Measurements from ENCODE around the gene IGSF1. TPM values are rescaled to one million over a fixed set of nuclear protein-coding genes. Genes with fewer than 3 reads are reported as not detected.

IGSF1 gene
- total and polyA plus RNA-seq, 9 donors: 55.6 to 90.7 (median 75.1) TPM

DNA sequence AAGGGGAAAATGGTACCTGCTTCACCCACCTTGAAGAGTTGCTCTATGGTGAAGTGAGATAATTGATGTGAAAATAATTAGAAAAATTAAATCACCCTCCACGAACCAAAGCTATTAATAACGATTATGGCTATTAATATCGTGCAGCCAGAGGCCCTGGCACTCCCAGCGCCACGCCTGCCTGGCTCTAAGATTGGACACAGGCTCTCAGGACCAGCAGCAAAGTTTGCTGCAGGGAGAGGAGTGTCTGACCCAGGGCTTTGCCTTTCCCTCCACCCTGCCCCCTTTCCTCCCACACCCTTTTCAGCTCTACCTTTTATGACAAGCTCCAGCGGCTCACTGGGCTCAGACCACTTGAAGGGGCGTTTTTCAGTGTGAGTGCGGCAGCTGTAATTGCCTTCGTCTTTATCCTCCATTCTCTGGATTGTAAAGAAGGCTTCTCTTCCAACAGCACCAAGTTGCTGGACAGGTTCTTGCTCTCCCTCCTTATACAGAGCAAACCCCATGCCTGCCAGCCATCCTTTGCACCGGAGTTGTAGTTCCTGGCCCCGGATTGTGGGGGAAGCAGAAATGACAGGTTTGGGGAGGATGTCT, 11.5 kb downstream of the IGSF1 start:
- H3K9me3 ChIP-seq (replicated peaks; ENCODE audit: control insufficient read depth, low read depth, low read length): no peaks in the 10 kb centered on the region
- no peaks in the 10 kb centered on the region for H3K4me1 ChIP-seq (ENCODE audit: control insufficient read depth, insufficient read depth, low read length)
- peaks cover 60% of the 10 kb centered on the region for H3K27me3 ChIP-seq (ENCODE audit: control insufficient read depth, insufficient read depth, low read length)
- peak overlapping the region; percentile 28 for H3K4me3 ChIP-seq (ENCODE audit: low read length)
- peak overlapping the region; percentile 20 for H3K27ac ChIP-seq (ENCODE audit: low read length)
- DNase-seq: no peak
- WGBS (ENCODE audit: insufficient coverage): no CpG with 5 or more reads among the region's 11 CpGs
- peaks cover 6% of the 10 kb centered on the region for H3K36me3 ChIP-seq (ENCODE audit: control insufficient read depth, insufficient read depth, low read length)

GRCh38 chrX:131273011-131273410, 16.1 kb downstream of the IGSF1 start:
- 79% methylated on average over 2 of the region's 5 CpGs for WGBS (ENCODE audit: insufficient coverage)
- peaks cover 41% of the 10 kb centered on the region for H3K27me3 ChIP-seq (ENCODE audit: control insufficient read depth, insufficient read depth, low read length)
- peaks cover 6% of the 10 kb centered on the region for H3K36me3 ChIP-seq (ENCODE audit: control insufficient read depth, insufficient read depth, low read length)
- no peak overlapping the region for H3K4me3 ChIP-seq (ENCODE audit: low read length)
- H3K4me1 ChIP-seq (ENCODE audit: control insufficient read depth, insufficient read depth, low read length): no peaks in the 10 kb centered on the region
- no peak overlapping the region for H3K27ac ChIP-seq (ENCODE audit: low read length)
- no peak for DNase-seq
- H3K9me3 ChIP-seq (replicated peaks; ENCODE audit: control insufficient read depth, low read depth, low read length): no peaks in the 10 kb centered on the region

- no peak overlapping the region for H3K27ac ChIP-seq (ENCODE audit: low read length)
- no peak overlapping the region for H3K4me3 ChIP-seq (ENCODE audit: low read length)
- peaks cover 33% of the 10 kb centered on the region for H3K27me3 ChIP-seq (ENCODE audit: control insufficient read depth, insufficient read depth, low read length)
- H3K4me1 ChIP-seq (ENCODE audit: control insufficient read depth, insufficient read depth, low read length): no peaks in the 10 kb centered on the region
- no peak for DNase-seq
- 43% methylated on average over 2 of the region's 3 CpGs for WGBS (ENCODE audit: insufficient coverage)
- no peaks in the 10 kb centered on the region for H3K9me3 ChIP-seq (replicated peaks; ENCODE audit: control insufficient read depth, low read depth, low read length)
- peaks cover 6% of the 10 kb centered on the region for H3K36me3 ChIP-seq (ENCODE audit: control insufficient read depth, insufficient read depth, low read length)
These were observed 17.3 kb downstream of the IGSF1 start for GRCh38 chrX:131271826-131272225.

GRCh38 chrX:131271274-131271673, 17.8 kb downstream of the IGSF1 start:
- Histone ChIP-seq H3K36me3 (ENCODE audit: control insufficient read depth, insufficient read depth, low read length) (peaks cover 6% of the 10 kb centered on the region), H3K4me1 (ENCODE audit: control insufficient read depth, insufficient read depth, low read length) (no peaks in the 10 kb centered on the region), H3K27ac (ENCODE audit: low read length) (no peak overlapping the region), H3K27me3 (ENCODE audit: control insufficient read depth, insufficient read depth, low read length) (peaks cover 27% of the 10 kb centered on the region), H3K9me3 (replicated peaks; ENCODE audit: control insufficient read depth, low read depth, low read length) (no peaks in the 10 kb centered on the region), H3K4me3 (ENCODE audit: low read length) (no peak overlapping the region)
- no CpG with 5 or more reads among the region's 3 CpGs for whole genome bisulfite sequencing (ENCODE audit: insufficient coverage)
- no peak for DNase-seq

DNA sequence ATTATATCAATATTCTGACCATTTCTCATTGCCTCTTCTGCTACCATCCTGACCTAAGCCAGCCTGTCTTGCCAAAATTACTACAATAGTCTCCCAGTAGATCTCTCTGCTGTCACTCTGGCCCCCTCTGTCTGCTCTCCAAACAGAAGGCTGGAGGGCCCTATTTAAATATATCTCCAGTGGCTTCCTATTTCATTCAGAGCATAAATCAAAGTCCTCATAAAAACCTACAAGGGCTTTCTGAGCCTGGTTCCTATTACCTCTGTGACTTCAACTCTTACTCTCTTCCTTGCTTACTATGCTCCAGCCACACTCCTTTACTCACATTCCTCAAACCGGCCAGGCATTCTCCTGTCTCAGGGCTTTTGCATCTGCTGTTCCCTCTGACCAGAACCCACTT, 19.0 kb downstream of the IGSF1 start:
- no peak overlapping the region for H3K27ac ChIP-seq (ENCODE audit: low read length)
- no peaks in the 10 kb centered on the region for H3K36me3 ChIP-seq (ENCODE audit: control insufficient read depth, insufficient read depth, low read length)
- DNase-seq: no peak
- peaks cover 19% of the 10 kb centered on the region for H3K27me3 ChIP-seq (ENCODE audit: control insufficient read depth, insufficient read depth, low read length)
- H3K9me3 ChIP-seq (replicated peaks; ENCODE audit: control insufficient read depth, low read depth, low read length): no peaks in the 10 kb centered on the region
- H3K4me1 ChIP-seq (ENCODE audit: control insufficient read depth, insufficient read depth, low read length): no peaks in the 10 kb centered on the region
- H3K4me3 ChIP-seq (ENCODE audit: low read length): no peak overlapping the region
- WGBS (ENCODE audit: insufficient coverage): 0% methylated on average over 1 of the region's 1 CpG

- H3K27me3 ChIP-seq (ENCODE audit: control insufficient read depth, insufficient read depth, low read length): peaks cover 7% of the 10 kb centered on the region
- H3K9me3 ChIP-seq (replicated peaks; ENCODE audit: control insufficient read depth, low read depth, low read length): no peaks in the 10 kb centered on the region
- H3K27ac ChIP-seq (ENCODE audit: low read length): no peak overlapping the region
- no peak for DNase-seq
- H3K36me3 ChIP-seq (ENCODE audit: control insufficient read depth, insufficient read depth, low read length): no peaks in the 10 kb centered on the region
- 76% methylated on average over 2 of the region's 7 CpGs for WGBS (ENCODE audit: insufficient coverage)
- H3K4me1 ChIP-seq (ENCODE audit: control insufficient read depth, insufficient read depth, low read length): no peaks in the 10 kb centered on the region
- H3K4me3 ChIP-seq (ENCODE audit: low read length): no peak overlapping the region
These were observed 24.4 kb downstream of the IGSF1 start for GRCh38 chrX:131264665-131265064.

DNA sequence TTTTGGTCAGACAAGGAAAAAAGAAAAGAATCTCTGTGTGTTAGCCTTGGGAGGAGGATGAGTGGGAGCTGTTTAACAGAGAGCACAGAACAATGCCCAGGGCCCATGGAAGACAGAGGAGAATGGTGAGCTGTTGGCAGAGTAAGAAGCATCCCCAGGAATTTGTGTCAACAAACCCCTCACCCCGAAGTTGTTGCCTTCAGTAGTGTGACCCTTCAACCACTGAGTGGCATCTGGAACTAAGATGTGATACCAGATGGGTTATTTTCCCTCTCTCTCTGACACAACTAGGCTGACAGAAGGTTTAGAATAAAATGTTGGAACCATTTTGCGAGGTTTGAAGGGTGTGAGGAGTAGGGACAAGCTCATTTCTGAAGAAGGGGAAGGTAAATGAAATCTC, 25.1 kb downstream of the IGSF1 start:
- H3K27ac ChIP-seq (ENCODE audit: low read length): no peak overlapping the region
- H3K27me3 ChIP-seq (ENCODE audit: control insufficient read depth, insufficient read depth, low read length): peaks cover 10% of the 10 kb centered on the region
- no CpG with 5 or more reads among the region's 2 CpGs for WGBS (ENCODE audit: insufficient coverage)
- H3K9me3 ChIP-seq (replicated peaks; ENCODE audit: control insufficient read depth, low read depth, low read length): no peaks in the 10 kb centered on the region
- DNase-seq: no peak
- no peak overlapping the region for H3K4me3 ChIP-seq (ENCODE audit: low read length)
- no peaks in the 10 kb centered on the region for H3K4me1 ChIP-seq (ENCODE audit: control insufficient read depth, insufficient read depth, low read length)
- H3K36me3 ChIP-seq (ENCODE audit: control insufficient read depth, insufficient read depth, low read length): no peaks in the 10 kb centered on the region

- H3K27me3 ChIP-seq (ENCODE audit: control insufficient read depth, insufficient read depth, low read length): peaks cover 10% of the 10 kb centered on the region
- WGBS (ENCODE audit: insufficient coverage): 61% methylated on average over 6 of the region's 13 CpGs
- no peak for DNase-seq
These were observed 26.1 kb downstream of the IGSF1 start for GRCh38 chrX:131262738-131263679.

DNA sequence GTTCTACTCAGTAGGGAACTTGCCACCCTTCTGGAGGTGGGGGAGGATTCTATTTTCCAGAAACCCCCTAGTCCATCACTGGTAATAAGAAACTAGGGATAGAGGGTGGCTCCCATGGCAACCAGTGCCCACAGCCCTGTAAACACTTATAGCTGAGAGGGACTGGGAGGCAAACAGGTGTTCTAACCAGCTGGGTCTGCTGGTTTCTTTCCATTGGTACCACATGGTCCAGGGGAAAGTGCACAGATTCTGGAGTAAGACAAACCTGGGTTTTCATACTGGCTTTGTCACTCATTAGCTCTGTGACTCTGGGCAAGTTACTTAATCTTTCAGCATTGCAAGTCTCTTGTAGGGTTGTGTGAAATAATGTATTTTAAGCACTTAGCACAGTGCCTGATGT, 26.9 kb downstream of the IGSF1 start:
- peaks cover 10% of the 10 kb centered on the region for H3K27me3 ChIP-seq (ENCODE audit: control insufficient read depth, insufficient read depth, low read length)

More at GRCh38 chrX:131262738-131263679, 26.1 kb downstream of the IGSF1 start:
- no peak overlapping the region for H3K4me3 ChIP-seq (ENCODE audit: low read length)
- no peak overlapping the region for H3K27ac ChIP-seq (ENCODE audit: low read length)
- no peaks in the 10 kb centered on the region for H3K4me1 ChIP-seq (ENCODE audit: control insufficient read depth, insufficient read depth, low read length)
- H3K9me3 ChIP-seq (replicated peaks; ENCODE audit: control insufficient read depth, low read depth, low read length): no peaks in the 10 kb centered on the region
- no peaks in the 10 kb centered on the region for H3K36me3 ChIP-seq (ENCODE audit: control insufficient read depth, insufficient read depth, low read length)

DNA sequence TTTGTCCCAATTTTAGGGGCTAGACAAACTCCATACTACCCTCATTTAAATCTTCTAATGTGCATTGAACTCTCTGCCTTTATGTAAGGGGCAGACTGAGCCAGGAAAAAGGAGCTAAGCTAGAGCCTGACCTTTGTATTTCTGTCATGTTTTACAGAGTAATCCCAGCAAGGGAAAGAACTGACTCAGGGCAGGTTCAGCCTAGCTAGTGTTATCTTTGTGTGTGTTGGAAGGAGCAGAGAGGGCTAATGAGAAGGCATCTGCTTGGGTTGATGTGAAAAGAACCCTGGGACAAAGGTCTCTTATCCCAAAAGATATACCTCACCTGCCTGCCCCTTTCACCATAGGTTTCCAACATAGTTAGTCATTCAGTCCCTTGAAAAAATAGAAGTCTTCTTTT, 31.7 kb downstream of the IGSF1 start:
- H3K27ac ChIP-seq (ENCODE audit: low read length): no peak overlapping the region
- H3K9me3 ChIP-seq (replicated peaks; ENCODE audit: control insufficient read depth, low read depth, low read length): no peaks in the 10 kb centered on the region
- H3K36me3 ChIP-seq (ENCODE audit: control insufficient read depth, insufficient read depth, low read length): no peaks in the 10 kb centered on the region
- no peak for DNase-seq
- H3K4me1 ChIP-seq (ENCODE audit: control insufficient read depth, insufficient read depth, low read length): no peaks in the 10 kb centered on the region
- H3K4me3 ChIP-seq (ENCODE audit: low read length): no peak overlapping the region
- peaks cover 3% of the 10 kb centered on the region for H3K27me3 ChIP-seq (ENCODE audit: control insufficient read depth, insufficient read depth, low read length)

More for the DNA sequence above, 26.9 kb downstream of the IGSF1 start:
- H3K36me3 ChIP-seq (ENCODE audit: control insufficient read depth, insufficient read depth, low read length): no peaks in the 10 kb centered on the region
- no peak overlapping the region for H3K27ac ChIP-seq (ENCODE audit: low read length)
- DNase-seq: peak; percentile 1
- no peaks in the 10 kb centered on the region for H3K4me1 ChIP-seq (ENCODE audit: control insufficient read depth, insufficient read depth, low read length)
- no peaks in the 10 kb centered on the region for H3K9me3 ChIP-seq (replicated peaks; ENCODE audit: control insufficient read depth, low read depth, low read length)
- H3K4me3 ChIP-seq (ENCODE audit: low read length): no peak overlapping the region

Measured in muscle of leg (tissue), 11 donors.